Femur (tissue), 1 donor: ENCODE measurements around the gene ONECUT1.
"Not testable (repeated sequence)": the region's sequence is repeated elsewhere in the genome, so short reads cannot be mapped to it uniquely, and the experiment has no call there.

ENCODE experiments used
- DNase-seq: peaks from one replicate; pipeline ENCODE4 v3.0.0-alpha.2; 2017

Gene ONECUT1

DNA sequence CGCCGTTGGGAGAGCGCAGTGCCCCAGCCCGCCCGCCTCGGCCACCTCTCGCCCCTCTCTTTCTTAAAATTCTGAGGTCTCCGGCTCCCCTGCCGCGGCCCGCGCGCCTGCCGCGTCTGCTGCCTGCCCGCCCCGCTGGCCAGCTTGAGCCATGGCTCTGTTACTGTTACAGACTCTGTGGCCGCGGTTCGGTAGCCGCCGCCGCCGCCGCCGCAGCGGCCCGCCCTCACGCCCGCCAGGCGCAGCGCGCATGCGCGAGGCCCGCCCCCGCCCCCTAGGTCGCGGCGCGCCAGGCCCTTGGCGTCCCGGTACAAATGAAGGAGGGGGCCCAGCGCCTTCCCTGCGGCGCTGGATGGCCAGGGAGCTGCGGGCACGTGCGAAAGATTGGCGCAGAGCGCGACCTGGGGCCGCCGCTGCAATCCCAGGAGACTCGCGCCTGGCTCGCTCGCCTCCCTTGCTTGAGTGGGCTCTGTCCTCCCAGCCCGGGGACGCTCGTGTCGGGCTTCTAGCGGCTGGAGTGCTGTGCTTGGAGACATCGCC is at the start of gene ONECUT1:
TSS of gene ONECUT1 (minus strand) at position 168 of the 540 bp plus-strand sequence. CDS start 452 bp downstream, outside the sequence.
- DNase-seq: peak; percentile 62

DNA sequence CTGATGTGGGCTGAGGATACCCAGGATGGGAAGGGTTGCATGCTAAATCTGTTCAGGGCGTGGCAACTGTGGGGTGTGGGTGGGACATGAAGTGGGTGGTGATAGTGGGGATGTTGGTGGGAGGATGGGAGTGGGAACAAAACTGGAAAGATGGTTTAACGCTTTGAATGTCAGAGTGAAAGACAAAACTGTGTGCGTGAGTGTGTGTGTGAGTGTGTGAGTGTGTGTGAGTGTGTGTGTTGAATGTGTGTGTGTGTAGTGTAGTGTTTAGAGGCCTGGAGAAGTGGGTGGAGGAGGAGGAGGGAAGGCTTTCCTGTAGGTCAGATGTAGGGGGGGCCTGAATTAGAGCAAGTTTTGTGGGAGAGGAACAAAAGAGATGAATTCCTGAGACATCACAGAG is 44.2 kb upstream of the ONECUT1 start:
- no peak for DNase-seq

DNA sequence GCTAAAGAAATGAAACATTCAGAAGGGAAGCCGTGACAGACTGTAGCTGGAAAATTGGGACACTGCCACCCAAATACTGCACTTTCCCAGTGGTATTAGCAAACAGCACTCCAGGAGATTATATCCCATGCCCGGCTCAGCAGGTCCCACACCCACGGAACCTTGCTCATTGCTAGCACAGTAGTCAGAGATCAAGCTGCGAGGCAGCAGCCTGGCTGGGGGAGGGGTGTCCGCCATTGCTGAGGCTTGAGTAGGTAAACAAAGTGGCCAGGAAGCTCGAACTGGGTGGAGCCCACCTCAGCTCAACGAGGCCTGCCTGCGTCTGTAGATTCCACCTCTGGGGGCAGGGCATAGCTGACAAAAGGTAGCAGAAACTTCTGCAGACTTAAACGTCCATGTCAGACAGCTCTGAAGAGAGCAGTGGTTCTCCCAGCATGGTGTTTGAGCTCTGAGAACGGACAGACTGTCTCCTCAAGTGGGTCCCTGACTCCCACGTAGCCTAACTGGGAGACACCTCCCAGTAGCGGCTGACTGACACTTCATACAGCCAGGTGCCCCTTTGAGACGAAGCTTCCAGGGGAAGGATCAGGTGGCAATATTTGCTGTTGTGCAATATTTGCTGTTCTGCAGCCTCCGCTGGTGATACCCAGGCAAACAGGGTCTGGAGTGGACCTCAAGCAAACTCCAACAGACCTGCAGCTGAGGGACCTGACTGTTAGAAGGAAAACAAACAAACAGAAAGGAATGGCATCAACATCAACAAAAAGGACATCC is 34.2 kb upstream of the ONECUT1 start:
- not testable (repeated sequence) for DNase-seq

DNA sequence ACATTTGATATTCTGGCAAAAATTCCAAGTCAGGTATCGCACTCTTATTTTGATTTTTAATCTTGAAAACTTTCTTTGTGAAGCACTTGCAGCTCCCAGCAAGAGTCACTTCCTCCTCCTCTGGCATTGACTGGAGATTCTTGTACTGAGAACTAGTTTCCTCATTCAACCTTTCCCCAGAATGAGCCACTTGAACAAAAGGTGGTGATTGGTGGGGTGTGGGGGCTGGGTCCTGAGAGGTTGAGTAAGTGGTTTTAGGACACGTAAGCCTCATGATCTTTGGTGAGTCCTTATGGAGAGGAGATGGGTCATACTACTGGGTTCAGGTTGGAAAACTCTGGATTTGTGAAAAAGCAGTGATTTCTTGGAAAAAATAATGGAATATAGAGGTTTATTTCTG is 32.3 kb upstream of the ONECUT1 start:
- no peak for DNase-seq

DNA sequence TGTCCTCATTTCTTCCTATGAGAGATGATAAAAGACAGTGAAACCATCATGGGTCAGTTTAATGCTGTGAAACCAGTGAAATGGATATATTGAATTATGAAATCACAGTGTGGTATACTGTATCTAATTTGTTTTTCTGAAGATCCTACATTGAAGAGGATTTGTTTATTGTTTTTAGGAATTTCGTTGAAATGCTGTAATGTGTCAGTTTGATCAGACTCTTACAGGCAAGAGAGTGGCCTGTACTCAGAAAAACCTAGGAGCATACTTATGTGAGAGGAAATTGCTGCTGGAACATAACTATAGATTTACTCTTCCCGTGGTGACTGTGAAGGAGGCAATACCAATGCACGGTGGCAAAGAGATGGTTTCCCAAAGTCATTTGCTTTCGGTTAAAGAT is 29.1 kb upstream of the ONECUT1 start:
- no peak for DNase-seq

DNA sequence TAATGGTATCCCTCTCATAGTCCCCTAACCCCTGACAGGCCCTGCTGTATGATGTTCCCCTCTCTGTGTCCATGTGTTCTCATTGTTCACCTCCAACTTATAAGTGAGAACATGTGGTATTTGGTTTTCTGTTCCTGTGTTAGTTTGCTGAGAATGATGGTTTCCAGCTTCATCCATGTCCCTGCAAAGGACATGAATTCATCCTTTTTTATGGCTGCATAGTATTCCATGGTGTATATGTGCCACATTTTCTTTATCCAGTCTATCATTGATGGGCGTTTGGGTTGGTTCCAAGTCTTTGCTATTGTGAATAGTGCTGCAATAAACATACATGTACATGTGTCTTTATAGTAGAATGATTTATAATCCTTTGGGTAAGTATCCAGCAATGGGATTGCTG is 25.8 kb upstream of the ONECUT1 start:
- not testable (repeated sequence) for DNase-seq

DNA sequence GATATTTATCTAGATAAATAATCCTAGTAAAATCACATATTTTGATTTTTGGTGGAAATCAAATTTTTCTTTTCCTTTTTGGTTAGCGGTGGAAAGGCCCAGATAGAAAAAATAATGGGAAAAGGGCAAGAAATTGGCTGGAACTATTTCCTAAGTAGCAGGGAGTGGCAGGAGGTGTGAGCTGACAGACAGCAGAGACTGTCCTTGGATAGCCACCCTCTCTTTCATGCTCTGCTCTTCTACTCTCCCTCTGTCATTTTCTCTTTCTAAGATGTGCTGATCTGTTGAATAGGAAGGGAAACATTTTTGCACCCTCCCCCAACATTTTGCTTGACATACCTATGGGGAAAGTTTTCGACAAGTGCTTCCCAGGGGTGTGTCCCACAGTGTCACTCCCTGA is 18.9 kb upstream of the ONECUT1 start:
- no peak for DNase-seq

DNA sequence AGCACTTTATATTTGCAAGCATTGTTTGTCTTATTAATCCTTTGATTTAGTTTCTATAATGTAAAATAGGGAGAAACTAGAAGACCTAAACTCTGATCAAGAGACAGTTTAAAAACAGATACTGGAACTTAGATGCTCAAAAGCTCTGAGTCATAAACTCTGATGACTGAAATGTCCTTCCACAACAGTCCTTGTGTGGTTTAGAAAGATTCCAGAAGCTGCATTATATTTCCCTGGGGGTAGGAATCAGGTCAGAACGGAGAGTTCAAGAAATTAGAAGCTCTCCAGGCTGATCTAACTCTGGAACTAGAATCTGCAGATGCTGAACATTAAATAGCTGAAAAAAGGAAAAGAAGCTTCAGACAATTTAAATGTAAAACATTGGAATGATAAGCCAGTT is 18.3 kb upstream of the ONECUT1 start:
- no peak for DNase-seq

DNA sequence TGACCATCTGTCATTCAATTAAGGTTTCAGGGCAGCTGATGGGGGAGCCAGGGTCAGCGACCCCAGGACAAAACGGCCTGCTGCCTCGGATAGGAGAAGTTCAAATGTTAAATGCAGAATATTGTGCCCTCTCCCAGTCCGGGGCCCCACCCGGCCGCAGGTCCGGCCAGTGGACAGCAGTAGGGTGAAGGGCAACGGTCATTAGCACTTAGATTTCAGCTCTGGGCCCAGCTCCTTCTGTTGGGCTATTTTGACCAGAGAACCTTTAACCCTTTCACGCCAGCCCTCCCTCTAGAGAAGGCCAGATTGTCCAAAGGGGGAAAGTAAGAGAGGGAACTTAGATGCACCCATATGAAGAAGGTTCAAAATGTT is 16.1 kb upstream of the ONECUT1 start:
- DNase-seq: no peak

DNA sequence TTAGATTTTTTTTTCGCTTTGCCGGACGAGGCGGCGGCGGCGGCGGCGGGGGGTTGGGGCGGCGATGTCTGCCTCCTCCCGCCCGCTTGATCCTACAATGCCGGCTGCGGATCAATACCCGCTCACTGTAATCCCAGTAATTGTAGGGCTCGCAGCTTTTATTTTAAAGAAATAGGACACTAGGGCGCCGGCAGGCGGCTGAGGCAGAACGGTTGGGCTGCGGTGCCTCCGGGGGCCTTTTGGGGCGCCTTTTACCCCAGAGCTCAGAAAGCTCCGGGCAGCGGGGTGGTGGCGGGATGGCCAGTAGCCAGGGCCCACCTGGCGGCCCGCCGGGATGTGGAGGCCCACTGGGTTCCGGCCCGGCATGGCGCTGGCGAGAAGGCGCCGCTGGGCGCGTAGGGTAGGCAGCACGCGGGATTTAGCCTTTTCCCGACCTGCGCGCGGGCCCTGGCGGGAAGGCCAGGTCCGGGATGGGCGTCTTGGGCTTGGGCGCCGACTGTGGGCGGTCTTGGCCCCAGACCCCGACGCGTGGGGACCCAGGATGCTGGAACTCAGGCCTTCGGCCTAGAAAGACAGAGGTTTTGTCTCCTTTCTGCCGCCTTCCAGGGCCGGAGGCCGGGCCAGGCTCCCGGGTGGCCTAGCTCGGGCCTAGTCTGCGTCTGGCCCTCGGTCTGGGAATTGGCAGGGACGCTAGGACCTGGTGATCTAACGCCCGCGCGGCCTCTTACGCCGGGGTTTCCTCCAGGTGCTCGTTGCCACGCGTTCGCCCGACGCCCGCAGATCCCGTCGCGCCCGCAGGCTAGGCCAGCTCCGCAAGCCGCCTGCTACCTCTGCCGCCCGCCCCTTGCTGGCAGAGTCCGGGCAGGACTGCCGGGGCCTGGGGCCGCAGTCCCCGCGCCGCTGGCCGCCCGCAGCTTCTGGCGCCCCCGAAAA is 15.5 kb upstream of the ONECUT1 start:
- no peak for DNase-seq

DNA sequence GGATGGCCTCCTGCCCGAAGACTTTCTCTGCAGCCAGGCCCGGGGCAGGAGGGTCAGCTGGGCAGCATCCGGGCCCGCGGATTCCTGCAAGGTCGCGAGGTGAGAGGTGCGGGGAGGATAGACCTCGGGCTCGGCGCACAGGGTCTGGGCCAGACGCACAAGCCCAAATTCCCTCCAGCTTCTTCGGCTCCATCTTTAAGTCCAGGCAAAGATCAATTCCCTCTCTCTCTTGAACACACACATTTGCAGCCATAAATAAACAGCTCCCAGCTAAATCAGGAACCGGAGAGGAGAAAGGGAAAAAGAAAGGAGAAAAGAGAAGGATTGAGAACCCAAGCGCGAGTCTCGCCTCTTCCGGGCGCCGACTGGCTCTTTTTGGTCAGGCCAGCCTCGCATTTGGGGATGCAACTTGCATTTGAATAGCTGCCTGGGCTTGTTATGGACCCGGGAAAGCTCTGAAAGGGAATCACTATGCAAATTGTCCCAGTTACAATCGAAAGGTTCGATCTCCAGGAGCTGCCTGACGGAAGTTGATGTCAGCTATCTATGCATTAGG is 14.5 kb upstream of the ONECUT1 start:
- DNase-seq: no peak

DNA sequence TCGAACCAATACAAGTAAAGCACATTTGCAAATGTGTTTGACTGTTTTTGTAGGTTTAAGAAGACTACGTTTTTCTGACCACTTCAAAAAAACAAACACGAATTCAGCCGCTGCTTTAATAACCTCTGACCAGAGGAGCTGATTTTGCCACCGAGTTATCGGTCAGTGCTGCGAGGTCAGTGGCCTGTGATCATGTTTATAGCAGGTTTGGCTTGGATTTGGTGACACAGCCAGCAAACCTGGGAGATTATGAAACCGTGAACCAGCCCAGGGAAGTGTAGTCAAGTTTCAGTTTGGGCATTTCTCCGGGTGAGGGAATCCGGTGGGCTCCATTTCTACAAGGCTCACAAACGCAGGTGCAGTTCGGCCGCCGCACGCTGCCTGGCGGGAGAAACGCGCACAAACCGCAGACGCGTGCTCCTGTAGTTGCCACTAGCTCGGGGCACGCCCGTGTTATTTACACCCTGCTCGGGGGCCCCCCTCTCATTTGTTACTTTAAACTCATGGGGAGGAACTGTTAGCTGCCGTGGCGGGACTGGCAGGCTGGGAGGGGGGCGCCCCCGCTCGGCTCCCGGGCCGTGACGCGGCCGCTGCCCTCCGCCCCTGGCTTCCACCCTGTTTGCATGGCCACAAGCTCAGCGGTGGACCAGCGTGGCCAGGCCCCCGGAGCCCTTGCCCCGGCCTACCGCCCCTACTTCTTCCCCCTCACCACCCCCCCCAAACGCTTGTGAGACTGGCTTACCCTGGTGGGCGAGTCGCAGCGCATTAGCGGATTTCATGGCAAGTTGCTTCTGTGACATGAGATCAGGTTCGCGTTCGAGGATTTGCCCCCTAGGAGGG is 13.6 kb upstream of the ONECUT1 start:
- DNase-seq: no peak

DNA sequence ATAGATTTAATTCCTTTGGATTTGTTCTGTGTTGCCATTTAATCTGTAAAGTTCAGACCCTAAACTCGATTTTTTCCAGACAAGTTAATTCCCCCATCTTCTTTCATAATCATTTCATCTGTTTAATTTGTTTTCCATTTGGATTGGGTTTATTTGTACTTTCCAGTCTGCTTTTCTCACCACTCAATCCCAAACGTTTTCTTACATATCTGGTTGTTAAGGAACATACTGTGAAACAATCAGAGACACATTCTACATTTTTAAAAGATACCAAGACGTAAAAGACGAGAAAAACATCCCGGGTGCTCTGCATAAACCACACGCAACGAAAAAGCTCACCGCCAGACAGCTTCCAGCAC is 13.0 kb upstream of the ONECUT1 start:
- no peak for DNase-seq

DNA sequence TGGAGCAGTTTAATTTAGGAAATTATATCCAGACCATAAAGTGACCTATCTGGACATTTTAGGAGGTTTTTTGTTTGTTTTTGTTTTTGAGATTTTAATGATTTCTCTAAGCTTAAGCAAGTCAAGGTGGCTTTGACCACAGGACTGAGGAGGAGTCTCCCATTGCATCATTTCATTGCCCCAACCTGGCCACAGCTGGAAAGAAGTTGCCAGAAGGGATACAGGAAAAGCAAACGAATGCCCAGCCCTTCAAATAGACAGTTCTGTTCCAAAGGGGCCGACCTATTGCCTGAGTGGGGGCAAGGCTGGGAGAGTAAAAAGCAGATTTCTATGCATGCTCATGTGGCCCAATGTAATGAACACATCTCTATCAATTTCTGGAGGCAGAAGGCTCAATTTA is 12.0 kb upstream of the ONECUT1 start:
- DNase-seq: no peak

DNA sequence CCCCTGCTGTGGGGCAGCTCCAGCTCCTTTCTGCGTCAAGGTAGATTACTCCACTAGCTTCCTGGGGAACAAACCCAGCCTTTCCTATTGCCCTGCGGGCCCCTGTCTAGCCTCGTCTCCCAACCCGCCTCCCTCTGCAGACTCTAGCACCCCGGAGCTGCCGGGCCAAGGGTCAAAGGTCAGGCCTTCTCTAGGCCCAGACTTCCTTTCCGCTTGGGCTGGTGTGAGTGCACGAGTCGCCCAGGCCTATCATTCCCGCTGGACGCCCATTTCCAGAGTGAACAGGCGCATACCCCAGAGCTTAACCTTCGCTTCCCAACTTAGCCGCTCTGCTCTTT is 11.6 kb upstream of the ONECUT1 start:
- no peak for DNase-seq

DNA sequence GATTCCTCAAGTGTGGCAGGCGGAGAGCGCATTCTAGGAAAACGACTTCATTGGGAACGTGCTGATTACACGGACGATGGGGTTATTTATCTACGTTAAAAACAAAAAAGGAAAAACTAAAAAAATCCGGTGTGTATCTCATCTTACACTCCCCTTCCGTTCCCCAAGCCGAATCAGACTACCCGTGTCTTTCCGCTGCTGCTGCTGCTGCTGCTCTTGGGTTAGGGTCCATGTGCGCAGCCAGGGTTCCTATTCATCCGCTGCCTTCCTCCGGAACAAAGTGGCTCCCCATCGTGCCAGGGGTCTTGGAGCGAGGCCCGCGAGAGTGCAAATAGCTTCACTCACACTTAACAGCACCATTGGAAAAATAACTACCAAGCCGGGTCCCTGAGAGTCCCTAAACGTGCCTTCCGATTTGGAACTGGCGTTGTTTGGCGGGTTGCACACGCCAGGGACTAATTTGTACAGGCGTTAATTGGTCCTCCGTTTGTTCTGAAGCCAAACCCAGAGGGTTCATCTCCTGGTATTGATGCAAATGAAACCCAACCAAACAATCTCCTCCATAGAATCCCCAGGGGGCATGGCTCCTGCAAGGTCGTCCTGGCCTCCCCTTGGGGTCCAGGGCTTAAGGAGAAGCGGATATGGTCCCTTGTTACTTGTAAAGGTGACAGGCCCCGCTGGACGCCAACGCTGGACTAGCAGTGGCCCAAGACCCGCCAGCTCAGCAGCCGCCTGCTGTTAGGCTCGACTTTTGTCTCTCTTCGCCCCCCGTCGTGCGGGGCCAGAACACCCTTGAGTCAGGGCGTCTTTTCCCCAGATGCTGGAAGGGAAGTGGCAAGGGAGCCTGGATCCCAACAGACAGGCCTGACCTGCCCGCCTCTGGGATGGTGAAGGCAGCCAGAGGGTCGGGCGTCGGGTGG is 11.0 kb upstream of the ONECUT1 start:
- no peak for DNase-seq

DNA sequence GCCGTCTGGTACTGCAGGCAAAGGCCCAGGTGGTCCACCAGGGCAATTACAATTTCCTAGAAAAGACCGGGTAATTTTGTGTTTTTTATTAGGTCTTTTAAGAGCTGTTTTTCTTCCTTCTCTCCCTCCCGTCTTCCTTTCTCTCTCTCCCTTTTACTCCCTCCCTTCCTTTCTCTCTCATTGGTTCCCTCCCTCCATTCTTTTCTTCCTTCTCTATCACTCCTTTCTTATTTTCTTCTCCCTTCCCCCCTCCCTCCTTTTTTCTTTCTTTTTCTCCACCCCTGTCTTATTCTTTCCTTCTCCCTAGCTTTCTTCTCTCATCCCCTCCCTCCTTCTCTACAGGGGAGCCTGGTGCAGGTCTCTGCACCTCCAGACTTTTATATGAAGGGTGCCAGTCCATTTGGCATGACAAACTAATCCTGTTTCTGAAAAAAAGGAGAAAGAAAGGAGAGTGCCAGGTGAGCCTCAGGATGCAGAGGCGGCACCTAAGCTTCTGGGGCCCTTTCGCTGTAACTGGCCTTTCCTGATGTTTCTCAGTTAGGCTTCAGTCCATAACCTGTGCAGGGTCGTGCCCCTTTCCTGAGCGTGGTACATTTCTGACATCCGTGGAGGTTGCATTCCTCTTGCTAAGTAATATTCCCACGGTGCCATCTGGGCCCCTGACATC is 9.1 kb upstream of the ONECUT1 start:
- no peak for DNase-seq

DNA sequence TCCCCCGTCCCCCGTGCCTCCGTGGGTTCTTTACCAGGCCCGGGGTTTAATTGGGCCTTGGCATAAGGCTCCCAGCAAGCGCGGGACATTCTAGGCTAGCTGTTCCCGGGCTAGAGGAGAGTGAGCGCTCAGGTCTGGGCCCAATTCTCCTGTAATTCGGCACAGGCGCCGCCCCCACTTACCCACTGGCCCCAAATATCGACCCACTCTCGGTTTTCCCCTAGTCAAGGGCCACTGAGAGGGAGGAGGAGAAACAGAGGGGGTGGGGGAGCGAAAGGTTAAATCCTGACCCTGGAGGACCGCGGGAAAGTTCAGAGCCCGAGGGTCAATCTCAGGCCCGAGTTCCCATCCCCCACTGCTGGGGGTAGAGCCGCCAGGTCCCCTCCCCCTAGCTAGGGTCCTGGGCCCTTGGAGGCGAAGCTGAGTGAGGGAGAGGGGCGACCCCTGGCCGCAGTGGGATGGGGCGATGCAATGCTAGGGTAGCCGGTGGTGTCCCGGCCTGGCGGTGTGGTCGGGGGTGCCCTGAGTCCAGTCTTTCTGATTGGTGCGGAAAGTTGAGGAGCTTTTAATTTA is 8.5 kb upstream of the ONECUT1 start:
- DNase-seq: no peak

DNA sequence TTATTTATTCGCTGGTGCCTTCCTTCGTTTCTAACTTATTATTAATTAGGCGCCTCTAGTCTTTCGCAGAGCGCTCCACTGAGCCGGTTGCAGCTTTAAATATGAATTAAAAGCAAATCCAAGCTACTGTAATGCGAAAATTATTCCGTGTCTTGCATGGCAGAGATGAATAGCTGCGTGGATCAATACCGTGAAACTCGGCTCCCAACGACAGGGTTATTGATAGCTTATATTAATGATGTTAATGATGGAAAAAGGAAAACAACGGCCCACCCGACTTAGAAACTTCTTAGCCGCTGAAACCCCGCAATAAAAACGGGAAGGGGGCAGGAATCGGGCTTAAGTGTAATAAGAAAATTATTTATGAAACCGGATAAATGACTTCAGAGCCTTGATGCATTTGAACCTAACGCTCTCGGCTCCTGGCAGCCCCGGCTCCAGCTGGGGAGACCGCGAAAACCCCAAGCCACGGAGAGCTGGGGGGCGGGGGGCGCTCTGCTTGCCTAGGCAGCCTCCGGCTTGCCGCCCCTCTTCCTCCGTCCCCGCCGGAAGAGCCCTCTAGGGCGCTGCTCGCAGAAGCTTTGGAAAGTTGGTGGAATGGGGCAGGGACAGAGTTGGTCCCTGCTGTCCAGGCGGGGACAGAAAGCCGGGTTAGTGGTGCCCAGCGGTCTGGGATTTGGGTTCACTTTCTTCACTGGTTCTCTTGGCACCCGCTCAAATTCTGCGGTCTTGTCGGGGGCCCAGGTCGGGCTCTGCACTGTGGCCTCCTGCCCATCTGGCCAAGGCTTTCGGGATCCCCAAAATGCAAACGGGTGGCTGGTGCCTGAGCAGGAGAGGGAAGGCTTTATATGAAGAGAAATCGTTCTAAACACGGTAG is 7.7 kb upstream of the ONECUT1 start:
- no peak for DNase-seq
